Lower leg skin (tissue), 4 donors: ENCODE data around the gene CLMP. TPM values are rescaled to one million over a fixed set of nuclear protein-coding genes. Genes with fewer than 3 reads are reported as not detected.
"Not testable (repeated sequence)": the region's sequence is repeated elsewhere in the genome, so short reads cannot be mapped to it uniquely, and the experiment has no call there.

Experiments
- DNase-seq, 2 donors: peaks; one replicate each; pipeline ENCODE4 v3.0.0-alpha.2; 2019; ENCODE audit warnings: low spot score in 2 of 2
- H3K4me3 ChIP-seq: fragments of 200-600 bp; sonication (generic); 2 replicates; pipeline ENCODE4 v1.5.1; 2017; ENCODE audit warnings: mild to moderate bottlenecking, low read depth; ENCODE audit not compliant: poor library complexity, severe bottlenecking
- POLR2A ChIP-seq, 2 donors: fragments of 450-650 bp; IDR thresholded peaks; one replicate each; pipeline ENCODE4 v1.6.1; 2016 to 2017; ENCODE audit warnings: antibody characterized with exemption in 2 of 2, mild to moderate bottlenecking in 1 of 2, moderate library complexity in 1 of 2
- WGBS, 2 donors: methylation state at CpG; one replicate each; pipeline ENCODE4 v1.1.5; 2018; 5-methylcytosine and 5-hydroxymethylcytosine counted together
- intact Hi-C: fragments of 100-400 bp; cut with DNase I; formaldehyde crosslinking; loops from one replicate; pipeline ENCODE4 v1.15.0; 2023; ENCODE audit warnings: low total_unique reads
- total RNA-seq, 4 donors: library from RNA; depleted of rRNA; stranded (reverse); fragments of >200 nt; gene quantifications; one replicate each; pipeline ENCODE4 v1.1.0, GENCODE V29; 2016
- TF ChIP-seq, protein P1 (sequence below), 3 donors: fragments of 450-650 bp; IDR thresholded peaks; one replicate each; pipeline ENCODE4 v1.5.1; 2016; ENCODE audit warnings: antibody characterized with exemption in 3 of 3, mild to moderate bottlenecking in 3 of 3, moderate library complexity in 2 of 3

CLMP gene
- total RNA-seq, 4 donors from 2014 or later = 7.6 to 27.0 (median 17.7) TPM

- WGBS, 2 donors = 71 to 74% methylated on average over 3 of the region's 3 CpGs
- H3K4me3 ChIP-seq = no peak overlapping the region
- TF ChIP-seq, protein P1, sequence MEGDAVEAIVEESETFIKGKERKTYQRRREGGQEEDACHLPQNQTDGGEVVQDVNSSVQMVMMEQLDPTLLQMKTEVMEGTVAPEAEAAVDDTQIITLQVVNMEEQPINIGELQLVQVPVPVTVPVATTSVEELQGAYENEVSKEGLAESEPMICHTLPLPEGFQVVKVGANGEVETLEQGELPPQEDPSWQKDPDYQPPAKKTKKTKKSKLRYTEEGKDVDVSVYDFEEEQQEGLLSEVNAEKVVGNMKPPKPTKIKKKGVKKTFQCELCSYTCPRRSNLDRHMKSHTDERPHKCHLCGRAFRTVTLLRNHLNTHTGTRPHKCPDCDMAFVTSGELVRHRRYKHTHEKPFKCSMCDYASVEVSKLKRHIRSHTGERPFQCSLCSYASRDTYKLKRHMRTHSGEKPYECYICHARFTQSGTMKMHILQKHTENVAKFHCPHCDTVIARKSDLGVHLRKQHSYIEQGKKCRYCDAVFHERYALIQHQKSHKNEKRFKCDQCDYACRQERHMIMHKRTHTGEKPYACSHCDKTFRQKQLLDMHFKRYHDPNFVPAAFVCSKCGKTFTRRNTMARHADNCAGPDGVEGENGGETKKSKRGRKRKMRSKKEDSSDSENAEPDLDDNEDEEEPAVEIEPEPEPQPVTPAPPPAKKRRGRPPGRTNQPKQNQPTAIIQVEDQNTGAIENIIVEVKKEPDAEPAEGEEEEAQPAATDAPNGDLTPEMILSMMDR (IDR thresholded peaks at IDR 0.05) = no peak
- TF ChIP-seq POLR2A (IDR thresholded peaks at IDR 0.05) = no peak
- intact Hi-C loops = no loop called here
- DNase-seq = no peak
Measured at GRCh38 chr11:123098990-123099389, 96.1 kb downstream of the CLMP start.

- no peak for DNase-seq
- TF ChIP-seq POLR2A (IDR thresholded peaks at IDR 0.05) = no peak
- TF ChIP-seq, protein P1 (IDR thresholded peaks at IDR 0.05) = no peak
- 86 to 89% methylated on average over 3 of the region's 3 CpGs for WGBS, 2 donors
- H3K4me3 ChIP-seq = no peak overlapping the region
- intact Hi-C loops = no loop called here
Measured at GRCh38 chr11:123093739-123094138, 101.3 kb downstream of the CLMP start.

- intact Hi-C loops = no loop called here
- no peak for DNase-seq
- no peak overlapping the region for H3K4me3 ChIP-seq
- TF ChIP-seq POLR2A (IDR thresholded peaks at IDR 0.05) = no peak
- TF ChIP-seq, protein P1 (IDR thresholded peaks at IDR 0.05) = no peak
- WGBS, 2 donors = 71 to 74% methylated on average over 6 of the region's 6 CpGs
Measured at GRCh38 chr11:123091506-123091905, 103.5 kb downstream of the CLMP start.

- WGBS, 2 donors = 80 to 93% methylated on average over 8 of the region's 8 CpGs
- DNase-seq, intact Hi-C loops, H3K4me3 ChIP-seq: not testable (repeated sequence)
Measured at GRCh38 chr11:123090168-123090567, 104.9 kb downstream of the CLMP start.

DNA sequence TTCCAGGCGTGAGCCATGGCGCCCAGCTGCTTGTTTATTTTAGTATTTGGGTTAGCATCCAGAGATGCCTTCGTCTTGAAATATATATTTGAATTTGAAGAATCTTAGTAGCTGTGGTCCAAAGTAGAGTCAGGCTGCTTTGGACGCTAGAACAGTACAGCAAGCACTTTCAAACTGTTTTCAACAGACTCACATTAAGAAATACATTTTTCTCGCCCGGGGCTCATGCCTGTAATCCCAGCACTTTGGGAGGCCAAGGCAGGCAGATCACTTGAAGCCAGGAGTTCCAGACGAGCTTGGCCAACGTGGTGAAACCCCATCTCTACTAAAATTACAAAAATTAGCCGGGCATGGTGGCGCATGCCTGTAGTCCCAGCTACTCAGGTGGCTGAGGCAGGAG lies 106.2 kb downstream of the CLMP start:
- DNase-seq, intact Hi-C loops, H3K4me3 ChIP-seq: not testable (repeated sequence)
- WGBS, 2 donors = 80 to 87% methylated on average over 10 of the region's 10 CpGs

DNA sequence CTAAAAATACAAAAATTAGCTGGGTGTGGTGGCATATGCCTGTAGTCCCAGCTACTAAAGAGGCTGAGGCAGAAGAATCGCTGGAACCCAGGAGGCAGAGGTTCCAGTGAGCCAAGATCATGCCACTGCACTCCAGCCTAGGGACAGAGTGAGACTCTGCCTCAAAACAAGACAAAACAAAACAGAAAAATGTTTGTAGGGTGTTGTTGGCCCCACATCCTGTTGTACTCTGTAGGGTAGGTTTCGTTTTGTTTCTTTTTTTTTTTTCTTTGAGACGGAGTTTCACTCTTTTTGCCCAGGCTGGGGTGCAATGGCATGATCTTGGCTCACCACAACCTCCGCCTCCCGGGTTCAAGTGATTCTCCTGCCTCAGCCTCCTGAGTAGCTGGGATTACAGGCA lies 107.4 kb downstream of the CLMP start:
- H3K4me3 ChIP-seq, intact Hi-C loops, DNase-seq: not testable (repeated sequence)
- 88% methylated on average over 5 of the region's 5 CpGs for WGBS, 2 donors

DNA sequence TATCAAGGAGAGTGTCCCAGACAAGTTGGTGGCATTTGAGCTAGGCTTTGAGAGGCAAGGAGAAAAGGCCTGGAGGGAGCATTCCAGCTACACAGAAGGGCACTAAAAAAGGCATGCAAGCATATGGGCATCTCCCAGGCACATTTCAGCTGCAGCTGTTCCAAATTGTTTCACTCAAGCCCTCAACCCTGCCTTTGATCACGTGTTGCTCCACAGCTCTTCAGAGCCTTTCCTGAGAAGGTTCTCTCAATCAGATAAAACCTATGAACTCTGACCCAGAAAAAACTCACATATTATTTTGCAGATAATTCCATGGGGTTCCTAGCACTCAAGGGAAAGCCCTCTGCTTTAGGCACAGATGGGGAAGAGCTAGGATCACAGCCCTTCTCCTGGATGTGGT lies 108.7 kb downstream of the CLMP start:
- no peak for TF ChIP-seq POLR2A (IDR thresholded peaks at IDR 0.05)
- TF ChIP-seq, protein P1 (IDR thresholded peaks at IDR 0.05) = no peak
- no peak overlapping the region for H3K4me3 ChIP-seq
- WGBS, 2 donors = 77 to 90% methylated on average over 1 of the region's 1 CpG
- DNase-seq = no peak
- intact Hi-C loops = no loop called here
